HCT116 (cell line): ENCODE results near the gene CRLF3. TPM values are rescaled to one million over a fixed set of nuclear protein-coding genes. Genes with fewer than 3 reads are reported as not detected.

Experiments
- ATAC-seq: fragments of 200-7000 bp; cut with Tn5 transposase; 2 replicates; pipeline ENCODE4 v1.9.1; 2020; ENCODE audit warnings: mild to moderate bottlenecking, moderate library complexity
- BruUV-seq: library from RNA; stranded (reverse); fragments of 400-500 nt; replicated peaks from 2 replicates; lab custom pipeline; 2021; lab: Mats Ljungman, UMichigan
- CTCF ChIA-PET: fragments of 300-600 bp; sonication (Branson Sonifier 250); formaldehyde crosslinking; loops from one replicate; lab custom pipeline; 2021; ENCODE audit warnings: antibody characterized with exemption; lab: Charles Lee
- POLR2A ChIA-PET: fragments of 300-600, 350-600 bp; sonication (Branson Sonifier 250); formaldehyde crosslinking; loops from one replicate; lab custom pipeline; 2021; ENCODE audit warnings: antibody characterized with exemption; lab: Charles Lee
- RAD21 ChIA-PET, 2 experiments: fragments of 300-600 bp; sonication (Branson Sonifier 250); formaldehyde crosslinking; loops; one replicate each; lab custom pipeline; 2023; ENCODE audit warnings: low total read pairs in 2 of 2; ENCODE audit not compliant: uncharacterized antibody in 2 of 2, unreplicated experiment in 2 of 2, low non-redundant PET in 1 of 2; lab: Charles Lee
- DNase-seq: peaks from one replicate; pipeline ENCODE4 v3.0.0-alpha.2; 2010; ENCODE audit warnings: low read depth, low spot score
- H2AFZ ChIP-seq: fragments of 200-600 bp; shearing (Covaris generic), sonication (generic); 2 replicates; pipeline ENCODE4 v1.6.1; 2017; ENCODE audit warnings: low read depth, mixed run types, mixed read lengths, antibody characterized with exemption, low read length; ENCODE audit not compliant: poor library complexity, severe bottlenecking
- H3K27ac ChIP-seq: 2 replicates; pipeline ENCODE4 v1.5.1; 2012; ENCODE audit warnings: low read depth, low read length
- H3K27me3 ChIP-seq: fragments of 200-600 bp; sonication (generic); 2 replicates; pipeline ENCODE4 v1.6.1; 2016; ENCODE audit warnings: mixed run types, low read length, mixed read lengths; ENCODE audit not compliant: insufficient read depth
- H3K36me3 ChIP-seq, 2 experiments: fragments of 200-500 bp in 1 of 2; fragments of 200-600 bp in 1 of 2; sonication (Bioruptor generic) in 1 of 2; sonication (generic) in 1 of 2; 2 replicates each; pipeline versions ENCODE4 v1.5.1 to v1.6.1; 2014 to 2016; ENCODE audit warnings: low read length in 2 of 2, inconsistent platforms in 1 of 2, mixed read lengths in 1 of 2, mixed run types in 1 of 2; ENCODE audit not compliant: insufficient read depth in 2 of 2, control insufficient read depth in 1 of 2
- H3K4me1 ChIP-seq, 2 experiments: fragments of 200-600 bp in 1 of 2; sonication (generic) in 1 of 2; 2 replicates each; pipeline versions ENCODE4 v1.5.1 to v1.6.1; 2012 to 2017; ENCODE audit warnings: low read length in 2 of 2, inconsistent platforms in 1 of 2, mild to moderate bottlenecking in 1 of 2, mixed read lengths in 1 of 2, mixed run types in 1 of 2, moderate library complexity in 1 of 2; ENCODE audit not compliant: insufficient read depth in 2 of 2, control insufficient read depth in 1 of 2
- H3K4me2 ChIP-seq: fragments of 200-600 bp; sonication (generic); 2 replicates; pipeline ENCODE4 v1.6.1; 2017; ENCODE audit warnings: mixed run types, low read length, mixed read lengths
- H3K4me3 ChIP-seq, 2 experiments: fragments of 200-600 bp in 1 of 2; sonication (generic) in 1 of 2; replicated peaks in 1 of 2; 2 replicates each; pipeline ENCODE4 v1.5.1; 2011 to 2016; ENCODE audit warnings: low read length in 2 of 2, control low read depth in 1 of 2, low read depth in 1 of 2, mild to moderate bottlenecking in 1 of 2, mixed read lengths in 1 of 2, mixed run types in 1 of 2
- H3K79me2 ChIP-seq: fragments of 200-600 bp; sonication (generic); 2 replicates; pipeline ENCODE4 v1.6.1; 2017; ENCODE audit warnings: mild to moderate bottlenecking, mixed run types, low read length, moderate library complexity, mixed read lengths; ENCODE audit not compliant: insufficient read depth
- H3K9ac ChIP-seq: fragments of 200-600 bp; sonication (generic); 2 replicates; pipeline ENCODE4 v1.6.1; 2016; ENCODE audit warnings: low read length, mixed read lengths
- H3K9me2 ChIP-seq: fragments of 200-600 bp; sonication (generic), shearing (Covaris generic); 2 replicates; pipeline ENCODE4 v1.6.1; 2017; ENCODE audit warnings: mixed run types, mild to moderate bottlenecking, moderate library complexity; ENCODE audit not compliant: insufficient read depth
- H3K9me3 ChIP-seq, 2 experiments: fragments of 200-500 bp in 1 of 2; fragments of 200-600 bp in 1 of 2; sonication (Bioruptor generic) in 1 of 2; sonication (generic) in 1 of 2; 2 replicates each; pipeline ENCODE4 v1.6.1; 2014 to 2017; ENCODE audit warnings: low read length in 2 of 2, mixed read lengths in 2 of 2, inconsistent platforms in 1 of 2, low read depth in 1 of 2, mild to moderate bottlenecking in 1 of 2, mixed run types in 1 of 2, moderate library complexity in 1 of 2; ENCODE audit not compliant: control insufficient read depth in 1 of 2, insufficient read depth in 1 of 2
- H4K20me1 ChIP-seq: fragments of 200-600 bp; sonication (generic), shearing (Covaris generic); 2 replicates; pipeline ENCODE4 v1.6.1; 2017; ENCODE audit warnings: mixed run types, mild to moderate bottlenecking, moderate library complexity; ENCODE audit not compliant: insufficient read depth
- CBX3 ChIP-seq: IDR thresholded peaks from 2 replicates; pipeline ENCODE4 v1.6.1; 2012; ENCODE audit warnings: low read depth
- CTCF ChIP-seq, 3 experiments: fragments of 200-600 bp in 1 of 3; sonication (generic) in 1 of 3; IDR thresholded peaks in 2 of 3; conservative IDR thresholded peaks in 1 of 3; 2 replicates each; pipeline ENCODE4 v1.5.1; 2012 to 2017; ENCODE audit warnings: low read depth in 2 of 3, low read length in 2 of 3, antibody characterized with exemption in 1 of 3, borderline replicate concordance in 1 of 3, control low read depth in 1 of 3, mild to moderate bottlenecking in 1 of 3, mixed read lengths in 1 of 3, mixed run types in 1 of 3, moderate library complexity in 1 of 3; ENCODE audit not compliant: insufficient read depth in 1 of 3
- EGR1 ChIP-seq: IDR thresholded peaks from 2 replicates; pipeline ENCODE4 v1.6.1; 2012; ENCODE audit warnings: low read depth
- ELF1 ChIP-seq: IDR thresholded peaks from 2 replicates; pipeline ENCODE4 v1.6.1; 2012; ENCODE audit warnings: low read depth, borderline replicate concordance
- EZH2 ChIP-seq: fragments of 200-600 bp; sonication (generic); IDR thresholded peaks from 2 replicates; pipeline ENCODE4 v1.6.1; 2017; ENCODE audit warnings: antibody characterized with exemption, mixed run types
- FOSL1 ChIP-seq: IDR thresholded peaks from 2 replicates; pipeline ENCODE4 v1.6.1; 2012; ENCODE audit warnings: low read depth
- POLR2A ChIP-seq: IDR thresholded peaks from 2 replicates; pipeline ENCODE4 v1.7.0; 2011; ENCODE audit warnings: borderline replicate concordance; ENCODE audit not compliant: insufficient read depth, insufficient read length; ENCODE audit errors: extremely low read depth
- POLR2AphosphoS5 ChIP-seq: IDR thresholded peaks from 2 replicates; pipeline ENCODE4 v1.6.1; 2011; ENCODE audit warnings: mild to moderate bottlenecking, low read depth, low read length, moderate library complexity
- REST ChIP-seq: IDR thresholded peaks from 2 replicates; pipeline ENCODE4 v1.6.1; 2012; ENCODE audit warnings: low read depth
- SRF ChIP-seq: IDR thresholded peaks from 2 replicates; pipeline ENCODE4 v1.6.1; 2012; ENCODE audit warnings: low read depth
- YY1 ChIP-seq: IDR thresholded peaks from 2 replicates; pipeline ENCODE4 v1.6.1; 2011; ENCODE audit warnings: low read length, low read depth, moderate library complexity, mild to moderate bottlenecking; ENCODE audit not compliant: insufficient replicate concordance; ENCODE audit errors: extremely low read depth
- ZNF274 ChIP-seq: fragments of 200-500 bp; sonication (Bioruptor generic); IDR thresholded peaks from 2 replicates; pipeline ENCODE4 v1.6.1; 2014; ENCODE audit warnings: mild to moderate bottlenecking, low read depth, low read length, inconsistent platforms
- intact Hi-C: fragments of 100-400 bp; cut with micrococcal nuclease; formaldehyde crosslinking; loops from 2 replicates; pipeline ENCODE4 v1.10.0; 2022
- total RNA-seq: library from RNA; stranded (reverse); gene quantifications from one replicate; pipeline ENCODE4 v1.2.1, GENCODE V29; 2021; ENCODE audit not compliant: unreplicated experiment
- TF ChIP-seq, protein P1 (sequence below): IDR thresholded peaks from 2 replicates; pipeline ENCODE4 v1.6.1; 2012

The CRLF3 gene
- total RNA-seq, 1 experiment from 2014 or later, result 32.4 TPM

DNA sequence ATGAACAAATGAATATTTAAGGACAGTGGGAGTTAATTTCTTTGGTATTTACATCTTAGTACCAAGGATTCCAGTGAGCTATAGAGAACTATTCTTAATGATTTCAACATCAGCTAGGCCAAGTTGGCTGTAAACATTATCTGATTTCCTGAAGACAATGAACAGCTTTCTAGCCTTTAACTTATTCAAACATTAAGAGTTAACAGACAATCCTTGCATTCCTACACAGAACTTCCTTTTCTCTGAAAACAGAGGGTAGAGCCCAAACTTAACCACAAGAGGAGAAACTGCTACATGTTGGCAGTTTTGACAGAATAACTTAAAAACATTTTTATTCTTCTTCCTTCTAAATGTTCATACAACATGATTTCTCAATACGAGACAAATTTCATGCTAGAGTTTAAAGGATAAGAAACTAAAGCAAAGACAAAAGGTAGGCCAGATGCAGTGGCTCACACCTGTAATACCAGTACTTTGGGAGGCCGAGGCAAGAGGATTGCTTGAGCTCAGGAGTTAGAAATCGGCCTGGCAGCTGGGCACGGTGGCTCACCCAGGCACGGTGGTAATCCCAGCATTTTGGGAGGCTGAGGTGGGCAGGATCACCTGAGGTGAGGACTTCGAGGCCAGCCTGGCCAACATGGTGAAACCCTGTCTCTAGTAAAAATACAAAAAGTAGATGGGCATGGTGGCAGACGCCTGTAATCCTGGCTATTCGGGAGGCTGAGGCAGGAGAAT is 4.4 kb downstream of the CRLF3 start:
- BruUV-seq, result no TSS peak
- Histone ChIP-seq H3K4me3 (no peak overlapping the region), H3K9me3 (no peaks in the 10 kb centered on the region), H3K36me3 (peaks cover 0 to 4% of the 10 kb centered on the region in 2 experiments; a peak in 1 of 4 replicates), H3K9ac (no peak overlapping the region), H3K27me3 (no peaks in the 10 kb centered on the region), H3K4me2 (no peak overlapping the region), H2AFZ (no peak overlapping the region), H4K20me1 (peaks cover 7% of the 10 kb centered on the region; the same call in 1 of the 2 replicates), H3K79me2 (peaks cover 91% of the 10 kb centered on the region), H3K27ac (no peak overlapping the region), H3K4me1 (peaks cover 7 to 12% of the 10 kb centered on the region in 2 experiments; a peak in 2 of 4 replicates), H3K9me2 (no peaks in the 10 kb centered on the region)
- intact Hi-C loops, result no loop called here
- ChIA-PET RAD21 (no interaction called here), POLR2A (no interaction called here), CTCF (no interaction called here)
- ATAC-seq (no peak), DNase-seq (no peak)
- TF ChIP-seq YY1 (no peak), CTCF (IDR thresholded peaks at IDR 0.05 in 2 of 3, conservative IDR thresholded peaks at IDR 0.05 in 1 of 3; ENCODE audit: borderline replicate concordance in 1 of 3, insufficient read depth in 1 of 3, low read depth in 2 of 3, low read length in 2 of 3) (no peak), CBX3 (no peak), POLR2A (no peak)
- TF ChIP-seq, protein P1, sequence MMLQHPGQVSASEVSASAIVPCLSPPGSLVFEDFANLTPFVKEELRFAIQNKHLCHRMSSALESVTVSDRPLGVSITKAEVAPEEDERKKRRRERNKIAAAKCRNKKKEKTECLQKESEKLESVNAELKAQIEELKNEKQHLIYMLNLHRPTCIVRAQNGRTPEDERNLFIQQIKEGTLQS, result no peak

GRCh38 chr17:30816165-30816564 is 8.3 kb downstream of the CRLF3 start:
- DNase-seq (no peak), ATAC-seq (no peak)
- Histone ChIP-seq H3K9me2 (no peaks in the 10 kb centered on the region), H3K27me3 (no peaks in the 10 kb centered on the region), H3K9ac (no peak overlapping the region), H3K9me3 (no peaks in the 10 kb centered on the region), H3K4me1 (peaks cover 0 to 10% of the 10 kb centered on the region in 2 experiments; a peak in 2 of 4 replicates), H3K36me3 (peaks cover 0 to 4% of the 10 kb centered on the region in 2 experiments; a peak in 1 of 4 replicates), H3K79me2 (peaks cover 91% of the 10 kb centered on the region), H3K4me2 (no peak overlapping the region), H2AFZ (no peak overlapping the region), H4K20me1 (peaks cover 11% of the 10 kb centered on the region; the same call in 1 of the 2 replicates), H3K4me3 (no peak overlapping the region), H3K27ac (no peak overlapping the region)
- CTCF ChIA-PET, result no interaction called here
- BruUV-seq, result no TSS peak
- RAD21 ChIA-PET, result no interaction called here
- intact Hi-C loops, result no loop called here
- POLR2A ChIA-PET, result no interaction called here
- TF ChIP-seq EGR1 (no peak), FOSL1 (no peak), REST (no peak), POLR2AphosphoS5 (no peak), ELF1 (no peak), EZH2 (no peak), CBX3 (no peak), ZNF274 (no peak), YY1 (no peak), SRF (no peak), POLR2A (no peak)
- TF ChIP-seq, protein P1, result no peak
